NCI-H446 (cell line): ENCODE results near the gene PSME4.

ENCODE experiments used
- DNase-seq, 2 experiments: peaks; one replicate each; lab custom pipeline; 2025; lab: John Stamatoyannopoulos, UW

PSME4 gene, protein sequence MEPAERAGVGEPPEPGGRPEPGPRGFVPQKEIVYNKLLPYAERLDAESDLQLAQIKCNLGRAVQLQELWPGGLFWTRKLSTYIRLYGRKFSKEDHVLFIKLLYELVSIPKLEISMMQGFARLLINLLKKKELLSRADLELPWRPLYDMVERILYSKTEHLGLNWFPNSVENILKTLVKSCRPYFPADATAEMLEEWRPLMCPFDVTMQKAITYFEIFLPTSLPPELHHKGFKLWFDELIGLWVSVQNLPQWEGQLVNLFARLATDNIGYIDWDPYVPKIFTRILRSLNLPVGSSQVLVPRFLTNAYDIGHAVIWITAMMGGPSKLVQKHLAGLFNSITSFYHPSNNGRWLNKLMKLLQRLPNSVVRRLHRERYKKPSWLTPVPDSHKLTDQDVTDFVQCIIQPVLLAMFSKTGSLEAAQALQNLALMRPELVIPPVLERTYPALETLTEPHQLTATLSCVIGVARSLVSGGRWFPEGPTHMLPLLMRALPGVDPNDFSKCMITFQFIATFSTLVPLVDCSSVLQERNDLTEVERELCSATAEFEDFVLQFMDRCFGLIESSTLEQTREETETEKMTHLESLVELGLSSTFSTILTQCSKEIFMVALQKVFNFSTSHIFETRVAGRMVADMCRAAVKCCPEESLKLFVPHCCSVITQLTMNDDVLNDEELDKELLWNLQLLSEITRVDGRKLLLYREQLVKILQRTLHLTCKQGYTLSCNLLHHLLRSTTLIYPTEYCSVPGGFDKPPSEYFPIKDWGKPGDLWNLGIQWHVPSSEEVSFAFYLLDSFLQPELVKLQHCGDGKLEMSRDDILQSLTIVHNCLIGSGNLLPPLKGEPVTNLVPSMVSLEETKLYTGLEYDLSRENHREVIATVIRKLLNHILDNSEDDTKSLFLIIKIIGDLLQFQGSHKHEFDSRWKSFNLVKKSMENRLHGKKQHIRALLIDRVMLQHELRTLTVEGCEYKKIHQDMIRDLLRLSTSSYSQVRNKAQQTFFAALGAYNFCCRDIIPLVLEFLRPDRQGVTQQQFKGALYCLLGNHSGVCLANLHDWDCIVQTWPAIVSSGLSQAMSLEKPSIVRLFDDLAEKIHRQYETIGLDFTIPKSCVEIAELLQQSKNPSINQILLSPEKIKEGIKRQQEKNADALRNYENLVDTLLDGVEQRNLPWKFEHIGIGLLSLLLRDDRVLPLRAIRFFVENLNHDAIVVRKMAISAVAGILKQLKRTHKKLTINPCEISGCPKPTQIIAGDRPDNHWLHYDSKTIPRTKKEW (N-terminal part only)

DNA sequence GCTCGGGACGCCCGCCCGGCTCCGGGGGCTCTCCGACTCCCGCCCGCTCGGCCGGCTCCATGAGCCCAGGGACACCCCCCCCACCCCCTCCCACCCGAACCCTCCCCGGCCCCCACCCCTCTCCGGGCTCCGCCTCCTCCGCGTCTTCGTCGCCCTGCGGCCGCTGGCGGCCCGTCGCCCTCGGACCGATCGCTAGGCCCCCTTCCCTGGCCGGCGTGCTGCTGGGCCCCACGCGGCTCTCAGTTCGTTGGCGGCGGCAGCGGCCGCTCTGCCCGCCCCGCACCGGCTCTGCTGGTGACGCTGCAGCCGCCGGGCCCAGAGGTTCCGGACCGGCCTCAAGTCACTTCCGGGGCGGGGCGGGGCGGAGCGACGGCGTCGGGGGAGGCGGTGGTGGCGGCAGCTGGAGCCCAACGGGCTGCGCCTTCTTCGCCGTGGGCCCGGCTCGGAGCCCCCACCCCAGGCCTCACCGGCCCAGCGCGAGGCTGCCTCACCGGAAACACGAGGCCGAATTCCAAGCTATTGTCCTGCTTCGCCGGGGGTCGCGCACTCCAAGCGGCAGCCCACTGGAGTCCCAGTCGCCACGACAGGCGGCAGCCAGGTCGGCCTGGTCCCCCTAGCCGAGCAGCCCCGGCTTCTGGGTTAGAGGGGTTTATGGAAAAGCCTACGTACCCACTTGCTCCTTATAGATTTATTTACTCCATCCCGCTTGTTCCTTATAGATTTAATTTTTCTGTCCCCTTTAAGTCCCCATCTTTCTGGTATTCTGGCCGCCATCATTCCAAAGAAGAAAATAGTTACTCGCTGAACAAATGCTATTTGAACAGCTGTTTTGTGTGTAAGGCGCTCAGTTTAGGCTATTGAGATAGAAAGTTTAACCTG, at the start of gene PSME4:
Gene PSME4 (minus strand): TSS at position 270 of the 879 bp plus-strand sequence. CDS start 209 bp downstream, at position 61.
- peak; percentile 71 to 85 for DNase-seq

DNA sequence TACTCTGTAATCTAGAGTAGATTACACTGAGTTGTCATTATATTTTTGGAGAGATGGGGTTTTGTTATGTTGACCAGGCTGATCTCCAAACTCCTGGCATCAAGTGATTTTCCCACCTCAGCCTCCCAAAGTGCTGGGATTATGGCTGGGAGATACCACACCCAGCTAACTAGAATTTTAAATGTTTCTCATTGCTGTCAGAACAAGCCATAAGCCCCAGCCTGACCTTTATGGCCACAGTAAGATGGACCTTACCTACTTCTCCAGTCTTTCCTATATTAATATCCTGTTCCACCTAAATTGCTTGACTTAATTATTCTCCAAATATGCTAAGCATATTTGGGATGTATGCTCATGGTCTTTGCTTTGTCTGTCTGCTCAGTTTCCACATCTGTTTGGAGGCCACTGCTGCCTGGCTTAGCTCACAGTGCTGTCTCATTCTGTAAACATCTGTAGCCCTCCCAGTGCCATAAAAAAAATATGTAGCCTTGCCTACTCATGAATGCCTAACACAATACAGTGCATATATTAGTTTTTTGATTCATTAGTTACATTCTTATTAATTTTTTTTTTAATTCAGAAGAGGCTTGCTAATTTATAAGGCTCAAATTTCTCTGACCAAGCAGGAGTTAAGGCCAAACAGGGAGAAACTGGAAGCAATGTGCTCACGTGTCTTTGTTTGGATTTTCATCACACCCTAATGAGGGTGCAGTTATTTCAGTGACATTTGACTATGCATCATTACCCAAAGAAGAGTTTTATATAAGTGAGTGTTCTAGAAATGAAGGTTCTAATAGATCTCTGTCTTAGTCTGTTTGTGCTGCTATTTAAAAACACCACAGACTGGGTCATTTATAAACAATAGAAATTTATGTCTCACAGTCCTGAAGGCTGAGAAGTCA, 45.3 kb upstream of the PSME4 start:
- no peak for DNase-seq

DNA sequence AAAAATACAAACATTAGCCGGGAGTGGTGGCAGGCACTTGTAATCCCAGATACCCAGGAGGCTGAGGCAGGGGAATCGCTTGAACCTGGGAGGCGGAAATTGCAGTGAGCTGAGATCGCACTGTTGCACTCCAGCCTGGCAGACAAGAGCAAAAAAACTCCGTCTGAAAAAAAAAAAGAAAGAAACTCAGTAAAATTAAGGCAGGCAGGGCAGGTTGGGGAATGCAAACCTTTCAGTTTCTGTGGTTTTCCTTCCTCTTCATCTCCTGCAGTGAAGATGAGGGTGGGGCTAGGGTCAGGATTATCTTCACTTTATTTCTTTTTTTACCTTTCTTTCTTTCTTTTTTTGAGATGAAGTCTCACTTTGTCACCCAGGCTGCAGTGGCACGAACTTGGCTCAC, 43.2 kb upstream of the PSME4 start:
- no peak for DNase-seq

DNA sequence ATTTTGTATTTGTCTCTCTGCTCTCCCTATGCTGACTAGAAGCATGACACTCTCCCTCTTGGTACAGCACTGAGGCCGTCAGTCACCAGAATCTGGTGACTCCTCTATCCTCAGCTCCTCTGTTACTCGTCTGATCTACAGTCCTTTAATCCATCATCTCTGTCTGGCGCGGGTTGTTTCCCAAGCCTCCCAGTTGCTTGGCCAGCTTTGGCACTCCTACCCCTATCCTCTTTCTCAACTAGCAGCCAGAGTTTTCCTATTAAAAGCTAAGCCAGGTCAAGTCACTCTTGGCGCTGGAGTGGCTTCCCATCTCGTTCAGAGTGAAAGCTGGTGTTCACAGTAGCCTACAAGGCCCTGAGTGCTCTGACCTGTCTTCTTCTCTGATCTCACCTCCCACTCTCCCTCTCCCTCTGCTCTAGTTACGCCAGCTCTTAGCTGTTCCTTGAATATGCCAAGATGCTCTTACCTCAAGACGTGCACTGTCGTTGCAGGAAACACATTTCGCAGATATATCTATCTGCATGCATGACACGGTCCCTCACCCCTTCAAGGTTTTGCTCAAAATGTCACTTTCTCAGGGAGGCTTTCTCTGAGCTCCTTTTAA, 41.8 kb upstream of the PSME4 start:
- DNase-seq: no peak

DNA sequence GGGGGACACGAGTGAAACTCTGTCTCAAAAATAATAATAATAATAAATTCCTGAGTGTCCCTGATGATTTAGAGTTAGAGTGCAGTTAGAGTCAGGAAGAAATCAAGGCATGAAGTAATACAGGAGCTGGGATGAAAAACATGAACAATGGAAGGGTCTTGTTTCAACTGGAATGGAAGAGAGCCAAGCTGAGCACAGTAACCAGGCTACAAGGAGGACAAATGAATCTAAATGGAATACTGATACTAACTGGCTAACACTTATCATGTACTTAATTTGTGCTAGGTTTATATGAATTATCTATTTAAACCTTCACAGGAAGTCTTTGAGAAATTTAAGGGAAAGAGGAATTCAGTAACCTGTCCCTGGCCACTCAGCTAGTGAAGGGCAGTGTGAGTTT, 38.8 kb upstream of the PSME4 start:
- no peak for DNase-seq

DNA sequence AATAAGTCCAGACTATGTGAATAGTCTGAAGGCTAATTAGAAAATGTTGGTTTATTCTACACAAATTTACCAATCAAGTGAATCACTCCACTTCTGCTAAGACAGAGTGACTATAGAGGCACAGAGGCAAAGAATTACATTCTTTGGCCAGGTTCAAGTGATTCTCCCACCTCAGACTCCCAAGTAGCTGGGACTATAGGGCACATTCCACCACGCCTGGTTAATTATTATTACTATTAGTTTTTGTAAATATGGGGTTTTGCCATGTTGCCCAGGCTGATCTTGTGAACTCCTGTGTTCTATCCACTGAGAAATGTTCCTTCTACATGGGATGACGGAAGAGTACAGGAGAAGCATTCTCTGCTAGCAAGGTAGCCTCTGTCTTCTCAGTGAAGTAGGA, 37.6 kb upstream of the PSME4 start:
- DNase-seq: no peak

DNA sequence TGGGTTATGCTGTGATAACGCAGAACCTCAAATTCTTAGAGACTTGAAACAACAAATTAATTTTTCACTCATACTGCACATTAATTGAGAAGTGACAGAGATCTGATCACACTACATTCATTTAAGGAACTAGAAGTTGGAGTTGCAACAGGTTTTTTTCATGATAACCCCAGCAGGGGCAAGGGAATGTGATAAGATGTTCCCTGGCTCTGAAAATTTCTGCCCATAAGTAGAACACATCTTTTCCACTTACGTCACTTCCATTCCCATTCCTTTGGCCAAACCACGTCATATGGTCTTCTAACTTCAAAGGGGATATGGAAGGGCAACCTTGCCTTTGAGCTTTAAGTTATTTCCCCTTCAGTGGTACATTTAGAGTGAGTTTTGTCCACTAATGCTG, 29.7 kb upstream of the PSME4 start:
- DNase-seq: no peak

DNA sequence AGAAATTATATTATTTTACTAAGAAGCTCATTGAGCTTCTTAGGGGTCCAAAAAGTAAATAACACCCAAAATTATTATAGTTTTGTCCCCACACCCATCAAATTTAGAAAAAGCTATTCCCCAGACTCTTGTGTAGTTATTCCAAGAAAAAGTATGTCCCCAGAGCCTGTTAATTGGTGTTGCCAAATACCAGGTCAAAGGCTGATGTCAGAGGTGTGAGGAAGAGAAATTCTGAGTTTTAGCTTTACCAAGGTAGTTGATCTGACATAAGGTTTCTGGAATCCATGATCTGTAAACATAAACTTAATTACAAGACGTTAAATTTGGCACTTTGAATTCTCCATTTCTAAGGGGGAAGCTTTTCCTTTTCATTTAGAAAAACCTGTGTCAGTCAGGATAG, 29.3 kb upstream of the PSME4 start:
- DNase-seq: no peak

DNA sequence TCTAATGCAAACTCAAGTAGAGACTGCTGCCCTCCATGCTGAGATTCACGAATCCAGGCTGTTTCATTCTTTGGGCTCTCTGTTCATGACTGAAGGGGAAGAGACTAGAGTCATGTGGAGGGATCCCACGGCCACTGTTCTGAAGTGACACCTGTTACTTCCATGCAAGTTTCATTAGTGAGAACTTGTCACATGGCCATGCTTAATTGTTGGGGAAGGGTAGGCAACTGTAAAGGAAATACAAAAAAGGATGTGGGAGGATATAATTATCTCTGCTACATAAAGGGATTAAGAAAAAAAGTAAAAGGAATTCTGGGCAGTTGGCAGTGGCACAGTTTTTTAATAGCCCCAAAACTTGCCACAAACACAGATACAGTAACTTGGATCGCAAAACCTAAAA, 28.0 kb upstream of the PSME4 start:
- no peak for DNase-seq

DNA sequence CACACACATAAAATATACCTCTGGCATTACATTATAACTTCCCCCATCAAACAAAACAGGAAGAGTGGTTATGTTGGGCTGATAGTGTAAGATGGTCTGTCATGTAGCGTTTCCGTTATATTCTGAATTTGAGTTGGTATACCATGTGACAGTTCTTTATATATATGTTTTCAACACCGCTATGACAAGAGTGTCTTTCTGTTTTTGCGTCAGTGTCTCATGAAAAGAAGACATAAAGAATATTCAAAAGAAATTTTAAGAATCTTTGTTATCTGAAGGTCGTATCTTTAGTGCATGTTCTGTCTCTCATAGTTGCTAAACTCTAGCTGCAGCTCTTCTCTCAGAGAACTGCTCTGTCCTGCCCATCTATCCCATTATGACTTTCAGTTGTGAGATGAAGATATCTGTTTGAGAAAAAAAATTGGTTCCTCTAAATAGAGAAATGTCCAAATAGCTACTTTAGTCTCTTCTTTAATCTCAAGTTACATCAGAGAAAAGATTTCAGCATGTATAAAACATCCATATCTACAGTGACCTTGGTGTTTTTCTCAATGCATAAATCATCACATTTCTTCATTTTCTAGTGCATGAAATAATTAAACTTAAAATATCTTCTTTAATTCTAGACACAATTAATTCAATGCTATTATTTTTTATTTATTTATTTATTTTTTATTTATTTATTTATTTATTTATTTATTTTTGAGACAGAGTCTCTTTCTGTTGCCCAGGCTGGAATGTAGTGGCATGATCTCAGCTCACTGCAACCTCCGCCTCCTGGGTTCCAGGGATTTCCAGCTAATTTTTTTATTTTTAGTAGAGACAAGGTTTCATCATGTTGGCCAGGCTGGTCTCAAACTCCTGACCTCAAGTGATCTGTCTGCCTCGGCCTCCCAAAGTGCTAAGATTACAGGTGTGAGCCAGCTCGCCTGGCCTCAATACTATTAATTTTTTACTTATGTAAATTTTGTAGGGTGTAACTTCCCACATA, 24.3 kb upstream of the PSME4 start:
- no peak for DNase-seq

DNA sequence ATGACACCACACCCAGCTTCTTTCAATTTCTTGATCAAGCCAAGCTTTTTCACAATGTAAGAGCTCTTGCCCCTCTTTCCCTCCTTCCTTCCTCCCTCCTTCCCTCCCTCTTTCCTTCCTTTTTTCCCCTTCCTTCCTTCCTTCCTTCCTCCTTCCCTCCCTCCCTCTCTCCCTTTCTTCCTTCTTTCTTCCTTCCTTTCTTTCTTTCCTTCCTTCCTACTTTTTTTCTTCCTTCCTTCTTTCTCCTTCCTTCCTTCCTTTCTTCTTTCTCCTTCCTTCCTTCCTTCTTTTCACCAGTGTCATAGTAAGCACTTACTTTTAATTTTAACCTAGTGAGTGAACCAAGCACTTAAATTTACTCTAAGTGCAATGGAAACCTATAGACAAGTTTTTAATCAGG, 21.2 kb upstream of the PSME4 start:
- DNase-seq: no peak

DNA sequence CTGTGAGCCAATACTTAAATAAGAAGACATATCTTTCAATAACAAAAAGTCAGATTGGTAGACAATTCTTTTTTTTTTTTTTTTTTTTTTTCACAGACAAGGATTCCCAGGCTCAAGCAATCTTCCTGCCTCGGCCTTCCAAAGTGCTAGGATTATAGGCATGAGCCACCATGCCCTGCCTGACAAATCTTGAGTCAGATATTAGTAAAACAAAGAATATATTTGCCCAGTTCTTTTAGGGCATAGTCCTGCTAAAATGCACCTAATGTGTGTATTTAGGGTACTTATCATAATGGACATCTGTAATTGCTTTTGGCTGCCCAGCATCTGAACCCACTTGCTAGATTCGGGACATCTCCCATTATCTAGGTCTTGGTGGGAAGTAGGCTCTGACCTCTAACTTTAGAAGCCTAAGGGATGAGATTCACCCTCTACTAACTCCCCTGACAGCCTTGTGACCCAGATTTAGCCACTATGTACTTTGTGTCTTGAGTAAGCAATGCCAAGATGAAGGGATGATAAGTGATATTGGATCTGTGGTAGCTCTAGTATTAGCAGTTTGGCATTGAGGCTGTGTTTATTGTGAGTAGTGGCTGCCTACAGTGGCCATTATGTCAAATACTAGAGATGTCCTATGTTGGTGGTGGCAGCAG, 18.5 kb upstream of the PSME4 start:
- DNase-seq: no peak

DNA sequence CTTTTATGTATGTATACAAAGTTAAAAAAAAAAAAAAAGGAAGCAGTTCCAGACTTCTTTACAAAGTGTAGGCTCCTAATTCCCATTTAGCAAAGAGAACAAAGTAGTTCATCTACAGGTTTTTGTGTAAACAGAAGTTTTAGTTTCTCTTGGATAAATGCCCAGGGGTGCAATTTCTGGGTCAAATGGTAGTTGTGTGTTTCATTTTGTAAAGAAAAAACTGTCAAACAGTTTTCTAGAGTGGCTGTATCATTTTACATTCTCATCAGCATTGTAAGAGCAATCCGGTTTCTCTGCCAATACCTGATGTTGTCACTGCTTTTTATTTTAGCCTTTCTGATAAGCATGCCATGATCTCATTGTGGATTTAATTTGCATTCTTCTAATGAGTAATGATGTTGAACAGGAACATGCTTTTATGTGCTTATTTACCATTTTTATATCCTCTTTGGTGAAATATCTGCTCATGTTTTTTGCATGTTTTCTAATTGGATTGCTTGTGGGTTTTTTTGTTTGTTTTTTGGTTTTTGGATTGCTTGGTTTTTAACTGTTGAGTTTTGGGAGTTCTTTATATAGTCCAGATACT, 16.6 kb upstream of the PSME4 start:
- DNase-seq: peak in 1 of 2 experiments; percentile 20

DNA sequence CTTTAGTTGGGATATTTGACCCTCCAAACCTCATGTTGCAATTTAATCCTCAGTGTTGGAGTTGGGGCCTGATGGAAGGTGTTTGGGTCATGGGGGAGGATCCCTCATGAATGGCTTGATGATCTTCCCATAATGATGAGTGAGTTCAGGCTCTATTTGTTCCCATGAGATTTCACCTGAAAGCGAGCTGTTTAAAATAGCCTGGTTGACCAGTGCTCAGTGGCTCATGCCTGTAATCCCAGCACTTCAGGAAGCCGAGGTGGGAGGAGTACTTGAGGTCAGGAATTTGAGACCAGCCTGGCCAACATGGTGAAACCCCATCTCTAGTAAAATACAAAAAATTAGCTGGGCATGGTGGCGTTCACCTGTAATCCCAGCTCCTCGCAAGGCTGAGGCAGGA, 14.9 kb upstream of the PSME4 start:
- DNase-seq: no peak

DNA sequence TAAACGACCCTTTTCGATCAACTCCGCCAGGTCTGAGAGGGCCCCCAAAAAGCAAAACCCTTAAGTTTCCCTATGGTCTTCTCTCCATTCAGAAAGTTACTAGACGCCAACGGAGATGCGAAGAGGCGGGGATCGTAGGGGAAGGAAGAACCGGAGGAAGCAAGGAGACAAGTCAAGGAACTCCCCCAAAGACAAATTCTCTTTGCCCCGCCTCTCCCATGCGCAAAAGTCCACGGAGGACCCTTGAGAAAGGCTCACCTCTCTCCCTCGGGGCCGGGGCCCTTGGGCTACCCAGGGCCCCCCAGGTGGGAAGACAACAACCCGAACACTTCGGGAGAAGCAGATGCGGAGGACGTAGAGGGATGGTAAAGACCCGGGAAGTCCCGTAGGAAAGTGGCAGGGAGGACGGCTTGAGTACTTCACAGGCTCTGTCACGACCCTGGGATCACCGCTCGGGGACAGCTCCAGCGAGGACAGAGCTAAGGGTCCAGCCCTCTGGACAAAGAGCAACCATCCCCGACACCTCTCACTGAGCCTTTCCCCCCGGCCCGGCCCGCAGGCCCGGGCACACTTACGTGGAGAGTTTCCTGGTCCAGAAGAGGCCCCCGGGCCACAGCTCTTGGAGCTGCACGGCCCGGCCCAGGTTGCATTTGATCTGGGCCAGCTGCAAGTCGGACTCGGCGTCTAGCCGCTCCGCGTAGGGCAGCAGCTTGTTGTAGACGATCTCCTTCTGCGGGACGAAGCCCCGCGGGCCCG, 647 bp downstream of the PSME4 start:
- no peak for DNase-seq

DNA sequence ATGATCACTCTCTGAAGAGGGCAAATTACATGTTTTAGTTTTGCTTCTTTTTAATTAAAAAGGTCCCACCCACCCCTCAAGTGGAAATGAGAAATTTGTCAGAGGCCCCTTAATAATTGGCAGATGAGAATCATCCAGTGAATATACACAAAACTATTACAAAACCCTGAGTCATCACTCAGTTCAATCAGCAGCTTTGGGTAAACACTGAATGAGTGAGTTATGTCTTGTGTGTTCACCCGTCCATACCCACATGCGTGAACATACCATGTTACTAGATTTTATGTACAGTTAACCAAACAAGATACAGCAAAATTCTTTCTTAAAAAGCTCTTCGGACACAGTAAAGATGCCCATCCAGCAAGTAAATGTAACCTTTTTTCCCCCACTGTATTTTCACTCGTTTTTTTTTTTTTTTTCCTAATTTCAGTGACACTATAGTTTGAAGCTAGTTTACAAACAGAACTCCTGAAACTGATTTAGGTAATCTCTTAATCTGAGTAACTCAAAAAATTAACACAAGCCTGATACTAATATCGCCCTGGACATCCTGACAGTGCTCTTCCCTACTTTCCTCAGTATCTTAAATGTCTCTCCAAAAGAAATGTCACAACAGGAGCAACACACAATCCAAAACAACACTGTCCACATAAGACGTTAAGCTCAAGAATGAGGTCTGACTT, 1.4 kb downstream of the PSME4 start:
- peak; percentile 11 to 47 for DNase-seq
